Esophagus muscularis mucosa (tissue), 4 donors: ENCODE data around the gene CORO2B.

Source experiments
- CTCF ChIP-seq, 3 experiments: fragments of 200-600 bp in 2 of 3; fragments of 450-650 bp in 1 of 3; sonication (generic) in 2 of 3; IDR thresholded peaks; one replicate each; pipeline ENCODE4 v1.5.1; 2017 to 2019; ENCODE audit warnings: antibody characterized with exemption in 3 of 3, mild to moderate bottlenecking in 2 of 3, moderate library complexity in 1 of 3
- EP300 ChIP-seq: sonication (generic); formaldehyde crosslinking; IDR thresholded peaks from one replicate; pipeline ENCODE4 v1.6.1; 2017; ENCODE audit warnings: antibody characterized with exemption
- POLR2AphosphoS5 ChIP-seq, 2 donors: sonication (generic); formaldehyde crosslinking; IDR thresholded peaks; one replicate each; pipeline ENCODE4 v1.6.1; 2017; ENCODE audit warnings: antibody characterized with exemption in 2 of 2

DNA sequence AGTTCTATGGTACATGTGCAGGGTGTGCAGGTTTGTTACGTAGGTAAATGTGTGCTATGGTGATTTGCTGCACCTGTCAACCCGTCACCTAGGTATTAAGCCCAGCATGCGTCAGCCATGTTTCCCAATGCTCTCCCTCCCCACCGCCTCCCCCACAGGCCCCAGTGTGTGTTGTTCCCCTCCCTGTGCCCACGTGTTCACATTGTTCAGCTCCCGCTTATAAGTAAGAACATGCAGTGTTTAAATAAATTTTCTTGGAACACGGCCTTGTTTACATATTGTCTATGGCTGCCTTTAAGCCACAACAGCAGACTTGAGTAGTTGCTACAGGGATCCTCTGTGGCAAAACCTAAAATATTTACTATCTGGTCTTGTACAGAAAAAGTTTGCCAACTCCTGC lies 41.3 kb upstream of the CORO2B start:
- no peak for TF ChIP-seq CTCF (IDR thresholded peaks at IDR 0.05)
- TF ChIP-seq EP300, result no peak
- no peak for TF ChIP-seq POLR2AphosphoS5 (IDR thresholded peaks at IDR 0.05)
